H1 (cell line): Measurements from ENCODE around the gene OLFM2. TPM values are rescaled to one million over a fixed set of nuclear protein-coding genes. Genes with fewer than 3 reads are reported as not detected.

ENCODE experiments used
- CHD7 ChIP-seq: fragments of 300-600 bp; sonication (generic); IDR thresholded peaks from 2 replicates; pipeline ENCODE4 v1.7.1; 2012; ENCODE audit warnings: low read length, moderate library complexity, mild to moderate bottlenecking, inconsistent platforms; ENCODE audit not compliant: insufficient replicate concordance
- CTBP2 ChIP-seq: IDR thresholded peaks from 2 replicates; pipeline ENCODE4 v1.7.0; 2011; ENCODE audit warnings: borderline replicate concordance, mild to moderate bottlenecking, moderate library complexity, mixed read lengths, low read length; ENCODE audit not compliant: insufficient read depth, insufficient read length
- HDAC2 ChIP-seq, 2 experiments: fragments of 300-600 bp in 1 of 2; sonication (generic) in 1 of 2; IDR thresholded peaks; 2 replicates each; pipeline ENCODE4 v1.6.1; 2011 to 2012; ENCODE audit warnings: low read depth in 2 of 2, low read length in 2 of 2, mild to moderate bottlenecking in 2 of 2, moderate library complexity in 2 of 2, borderline replicate concordance in 1 of 2, inconsistent platforms in 1 of 2
- KDM1A ChIP-seq: fragments of 200-600, 300-600 bp; sonication (generic); IDR thresholded peaks from 2 replicates; pipeline ENCODE4 v1.7.1; 2016; ENCODE audit warnings: mild to moderate bottlenecking, low read length, borderline replicate concordance
- SAP30 ChIP-seq: fragments of 300-600 bp; sonication (generic); IDR thresholded peaks from 2 replicates; pipeline ENCODE4 v1.7.1; 2012; ENCODE audit warnings: low read length, moderate library complexity, mild to moderate bottlenecking, inconsistent platforms; ENCODE audit not compliant: insufficient read depth, insufficient replicate concordance
- SUZ12 ChIP-seq: fragments of 200-600 bp; sonication (generic); IDR thresholded peaks from 2 replicates; pipeline ENCODE4 v1.6.1; 2012; ENCODE audit warnings: mild to moderate bottlenecking, inconsistent platforms, low read length, moderate library complexity, mixed read lengths
- ZNF274 ChIP-seq: IDR thresholded peaks from 2 replicates; pipeline ENCODE4 v1.7.0; 2012; ENCODE audit warnings: low read length, borderline replicate concordance; ENCODE audit errors: extremely low read depth
- polyA plus RNA-seq, 7 experiments: library from polyadenylated mRNA; depleted of rRNA in 3 of 7; stranded (reverse) in 5 of 7; unstranded in 2 of 7; fragments of >200 nt in 5 of 7; fragments of 200-250 nt in 2 of 7; gene quantifications; 1 replicate in 5 of 7; 2 replicates in 1 of 7; 4 replicates in 1 of 7; pipeline versions ENCODE4 v1.2.1 to v1.2.3, GENCODE V29; 2011 to 2013; ENCODE audit warnings: missing spikeins in 2 of 7, mixed read lengths in 2 of 7
- total RNA-seq: library from RNA; stranded (reverse); fragmentation: NEBNext Ultra II Directional; extraction: Animal tissue kit (Norgen Biotek cat#: 25700); gene quantifications from 2 replicates; pipeline ENCODE4 v1.2.1, GENCODE V29; 2021
- TF ChIP-seq, protein P1 (sequence below), 3 experiments: IDR thresholded peaks; 1 replicate in 2 of 3; 2 replicates in 1 of 3; pipeline versions ENCODE4 v1.5.1 to v1.6.1; 2011; ENCODE audit warnings: low read length in 3 of 3, mild to moderate bottlenecking in 3 of 3, inconsistent platforms in 2 of 3, low read depth in 1 of 3, moderate library complexity in 1 of 3; ENCODE audit not compliant: insufficient read depth in 1 of 3; ENCODE audit errors: control extremely low read depth in 1 of 3

The OLFM2 gene
- total and polyA plus RNA-seq, 2 of the 8 experiments (the other 6 are each of a cell fraction or from before 2014, with no cell fraction given), result 68.2 to 151 TPM

GRCh38 chr19:9849791-9850190, 86.5 kb downstream of the OLFM2 start (continued):
- TF ChIP-seq CHD7 (no peak), KDM1A (no peak), HDAC2 (IDR thresholded peaks at IDR 0.05; ENCODE audit: borderline replicate concordance in 1 of 2, low read depth in 2 of 2, low read length in 2 of 2) (no peak), SAP30 (no peak), CTBP2 (no peak), ZNF274 (no peak), SUZ12 (no peak)
- TF ChIP-seq, protein P1, sequence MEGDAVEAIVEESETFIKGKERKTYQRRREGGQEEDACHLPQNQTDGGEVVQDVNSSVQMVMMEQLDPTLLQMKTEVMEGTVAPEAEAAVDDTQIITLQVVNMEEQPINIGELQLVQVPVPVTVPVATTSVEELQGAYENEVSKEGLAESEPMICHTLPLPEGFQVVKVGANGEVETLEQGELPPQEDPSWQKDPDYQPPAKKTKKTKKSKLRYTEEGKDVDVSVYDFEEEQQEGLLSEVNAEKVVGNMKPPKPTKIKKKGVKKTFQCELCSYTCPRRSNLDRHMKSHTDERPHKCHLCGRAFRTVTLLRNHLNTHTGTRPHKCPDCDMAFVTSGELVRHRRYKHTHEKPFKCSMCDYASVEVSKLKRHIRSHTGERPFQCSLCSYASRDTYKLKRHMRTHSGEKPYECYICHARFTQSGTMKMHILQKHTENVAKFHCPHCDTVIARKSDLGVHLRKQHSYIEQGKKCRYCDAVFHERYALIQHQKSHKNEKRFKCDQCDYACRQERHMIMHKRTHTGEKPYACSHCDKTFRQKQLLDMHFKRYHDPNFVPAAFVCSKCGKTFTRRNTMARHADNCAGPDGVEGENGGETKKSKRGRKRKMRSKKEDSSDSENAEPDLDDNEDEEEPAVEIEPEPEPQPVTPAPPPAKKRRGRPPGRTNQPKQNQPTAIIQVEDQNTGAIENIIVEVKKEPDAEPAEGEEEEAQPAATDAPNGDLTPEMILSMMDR (IDR thresholded peaks at IDR 0.05; ENCODE audit: control extremely low read depth in 1 of 3, insufficient read depth in 1 of 3, low read depth in 1 of 3, low read length in 3 of 3), result no peak
- TF ChIP-seq, all 59 proteins: peak for 0
